ENCODE results near the gene VIL1. TPM values are rescaled to one million over a fixed set of nuclear protein-coding genes. Genes with fewer than 3 reads are reported as not detected.

The VIL1 gene
- total RNA-seq, 1 experiment from 2014 or later = 0.05 TPM

- DNase-seq (ENCODE audit: low read depth, low spot score) = no peak
- in situ Hi-C loops (cut with HindIII; ENCODE audit: low pct_unique_long_range_greater_than_20kb, low sequenced_read_pairs) = no loop called here
Observed at GRCh38 chr2:218458598-218458997, 39.7 kb downstream of the VIL1 start.

GRCh38 chr2:218465987-218466633 is 47.2 kb downstream of the VIL1 start:
- peak; percentile 45 for DNase-seq (ENCODE audit: low read depth, low spot score)
- in situ Hi-C loops (cut with HindIII; ENCODE audit: low pct_unique_long_range_greater_than_20kb, low sequenced_read_pairs) = no loop called here

GRCh38 chr2:218470448-218470847 is 51.5 kb downstream of the VIL1 start:
- no peak for DNase-seq (ENCODE audit: low read depth, low spot score)
- in situ Hi-C loops (cut with HindIII; ENCODE audit: low pct_unique_long_range_greater_than_20kb, low sequenced_read_pairs) = no loop called here

GRCh38 chr2:218471036-218471435 is 52.1 kb downstream of the VIL1 start:
- in situ Hi-C loops (cut with HindIII; ENCODE audit: low pct_unique_long_range_greater_than_20kb, low sequenced_read_pairs) = no loop called here
- no peak for DNase-seq (ENCODE audit: low read depth, low spot score)

- in situ Hi-C loops (cut with HindIII; ENCODE audit: low pct_unique_long_range_greater_than_20kb, low sequenced_read_pairs) = no loop called here
Observed at GRCh38 chr2:218471982-218472381, 53.1 kb downstream of the VIL1 start.

GRCh38 chr2:218472988-218473387 is 54.1 kb downstream of the VIL1 start:
- no peak for DNase-seq (ENCODE audit: low read depth, low spot score)
- in situ Hi-C loops (cut with HindIII; ENCODE audit: low pct_unique_long_range_greater_than_20kb, low sequenced_read_pairs) = no loop called here

More at GRCh38 chr2:218471982-218472381, 53.1 kb downstream of the VIL1 start:
- DNase-seq (ENCODE audit: low read depth, low spot score) = no peak

DNA sequence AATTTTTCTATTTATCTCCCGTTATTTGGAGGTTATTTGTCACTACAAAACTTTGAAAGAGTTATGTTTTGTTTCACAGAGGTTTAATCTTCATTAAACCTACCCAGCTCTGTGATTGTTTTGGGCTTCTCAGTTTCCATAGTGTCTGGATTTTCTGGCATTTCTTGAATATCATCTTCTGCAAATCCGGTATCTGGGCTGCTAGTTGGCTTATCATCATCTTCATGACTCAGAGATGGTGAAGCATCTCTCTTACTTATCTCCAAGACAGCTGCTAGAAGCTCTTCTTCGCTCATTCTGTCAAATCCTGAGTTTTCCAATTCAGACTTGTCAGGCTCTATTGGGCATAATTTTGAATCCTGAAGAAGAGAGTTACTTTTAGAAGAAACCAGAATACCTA is 55.6 kb downstream of the VIL1 start:
- in situ Hi-C loops (cut with HindIII; ENCODE audit: low pct_unique_long_range_greater_than_20kb, low sequenced_read_pairs) = no loop called here
- no peak for DNase-seq (ENCODE audit: low read depth, low spot score)

GRCh38 chr2:218476676-218477075 is 57.8 kb downstream of the VIL1 start:
- DNase-seq (ENCODE audit: low read depth, low spot score) = no peak
- in situ Hi-C loops (cut with HindIII; ENCODE audit: low pct_unique_long_range_greater_than_20kb, low sequenced_read_pairs) = no loop called here

- in situ Hi-C loops (cut with HindIII; ENCODE audit: low pct_unique_long_range_greater_than_20kb, low sequenced_read_pairs) = no loop called here
- DNase-seq (ENCODE audit: low read depth, low spot score) = no peak
Observed at GRCh38 chr2:218477247-218477646, 58.3 kb downstream of the VIL1 start.

DNA sequence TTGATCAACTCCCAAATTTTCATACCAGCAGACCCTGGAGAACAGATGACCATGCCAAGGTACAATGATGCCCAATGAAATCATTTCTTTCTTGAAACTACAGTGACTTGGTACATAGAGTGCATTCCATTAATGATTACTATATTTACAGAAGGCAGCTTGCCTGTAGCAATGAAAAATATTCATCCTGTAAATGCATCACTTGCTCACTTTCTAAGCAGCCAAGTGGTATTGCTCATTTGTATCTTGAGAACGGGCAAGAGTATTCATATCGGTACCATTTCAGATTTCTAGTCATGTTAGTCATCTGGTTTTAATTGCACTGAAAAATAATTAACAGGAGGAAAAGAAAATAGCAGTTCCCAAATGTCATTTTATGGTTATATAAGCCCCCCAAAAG is 59.6 kb downstream of the VIL1 start:
- in situ Hi-C loops (cut with HindIII; ENCODE audit: low pct_unique_long_range_greater_than_20kb, low sequenced_read_pairs) = no loop called here
- DNase-seq (ENCODE audit: low read depth, low spot score) = no peak

DNA sequence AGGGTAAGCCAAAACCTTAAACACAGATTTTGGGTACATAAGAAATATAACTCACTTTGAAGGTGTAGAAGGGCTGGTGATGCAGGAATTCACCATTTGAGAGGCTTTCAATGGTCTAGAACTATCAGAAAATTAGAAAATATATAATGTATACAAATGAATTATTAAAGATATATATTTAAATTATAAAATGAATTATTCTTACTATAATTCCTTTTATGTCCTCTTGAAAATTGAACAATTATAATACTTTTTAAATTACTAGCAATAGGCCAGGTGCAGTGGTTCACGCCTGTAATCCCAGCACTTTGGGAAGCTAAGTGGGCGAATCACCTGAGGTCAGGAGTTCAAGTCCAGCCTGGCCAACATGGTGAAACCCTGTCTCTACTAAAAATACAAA is 60.7 kb downstream of the VIL1 start:
- DNase-seq (ENCODE audit: low read depth, low spot score) = no peak
- in situ Hi-C loops (cut with HindIII; ENCODE audit: low pct_unique_long_range_greater_than_20kb, low sequenced_read_pairs) = no loop called here

DNA sequence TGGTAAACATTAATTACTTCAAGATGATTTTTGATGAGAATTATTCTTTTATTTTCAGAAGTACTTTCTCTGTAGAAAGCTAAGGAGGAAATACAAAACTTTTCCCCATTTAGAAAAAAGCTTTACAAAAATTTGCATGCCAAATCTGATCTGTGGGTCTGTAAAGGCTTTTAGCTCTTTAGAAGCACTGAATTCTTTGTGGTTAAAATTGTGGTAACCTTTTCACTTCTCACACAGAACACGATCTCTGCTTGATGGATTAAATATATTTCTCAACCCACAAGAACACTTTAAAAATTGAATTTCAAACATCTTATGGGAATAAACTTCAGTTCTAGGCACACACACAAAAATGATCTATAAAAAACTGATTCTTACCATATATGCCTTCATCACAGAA is 63.7 kb downstream of the VIL1 start:
- in situ Hi-C loops (cut with HindIII; ENCODE audit: low pct_unique_long_range_greater_than_20kb, low sequenced_read_pairs) = no loop called here
- no peak for DNase-seq (ENCODE audit: low read depth, low spot score)

DNA sequence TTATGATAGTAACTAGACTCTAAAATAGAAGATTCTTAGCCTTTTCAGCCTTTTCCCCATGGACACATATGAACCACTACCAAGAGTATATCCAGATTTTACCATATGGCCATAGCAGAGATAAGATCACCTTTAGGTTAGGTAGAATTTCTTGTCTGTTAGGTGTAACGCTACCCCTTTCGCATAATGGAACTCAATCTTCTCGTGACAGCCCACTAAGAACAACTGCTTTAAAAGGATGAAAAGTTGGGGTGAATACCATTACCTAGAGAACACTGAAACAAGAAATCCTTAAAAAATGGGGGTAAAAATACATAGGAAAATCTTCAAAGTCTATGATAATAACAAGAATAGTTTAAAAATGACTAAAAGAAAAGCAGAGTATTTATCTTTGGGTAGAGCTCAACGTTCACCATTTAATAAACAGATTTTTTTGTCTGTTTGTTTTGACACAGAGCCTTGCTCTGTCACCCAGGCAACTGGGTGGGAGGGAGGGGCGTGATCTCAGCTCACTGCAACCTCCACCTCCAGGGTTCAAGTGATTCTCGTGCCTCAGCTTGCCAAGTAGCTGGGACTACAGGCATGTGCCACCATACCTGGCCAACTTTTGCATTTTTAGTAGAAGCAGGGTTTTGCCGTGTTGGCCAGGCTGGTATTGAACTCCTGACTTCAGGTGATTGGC is 67.2 kb downstream of the VIL1 start:
- in situ Hi-C loops (cut with HindIII; ENCODE audit: low pct_unique_long_range_greater_than_20kb, low sequenced_read_pairs) = no loop called here

GRCh38 chr2:218500501-218501060 is 81.7 kb downstream of the VIL1 start:
- in situ Hi-C loops (cut with HindIII; ENCODE audit: low pct_unique_long_range_greater_than_20kb, low sequenced_read_pairs) = no loop called here
- no peak for DNase-seq (ENCODE audit: low read depth, low spot score)

More for the DNA sequence above, 67.2 kb downstream of the VIL1 start:
- no peak for DNase-seq (ENCODE audit: low read depth, low spot score)

DNA sequence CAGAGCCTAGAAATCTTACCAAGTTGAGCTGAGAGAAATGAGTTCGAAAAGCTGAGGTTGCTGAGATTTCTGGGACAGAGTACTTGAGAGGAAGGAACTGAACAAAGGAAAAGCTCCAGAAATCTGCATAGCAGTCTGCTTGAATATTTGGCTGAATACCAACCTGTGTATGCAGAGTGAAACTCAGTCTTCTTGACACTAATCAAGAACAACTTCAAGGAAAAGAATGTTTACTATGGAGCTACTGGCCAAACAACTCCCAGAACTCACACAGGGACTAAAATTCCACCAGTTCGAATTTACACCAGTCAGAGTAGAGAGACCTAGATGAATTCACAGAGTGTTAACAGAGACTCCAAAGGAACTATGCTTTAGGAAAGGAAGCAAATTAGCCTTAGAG is 82.7 kb downstream of the VIL1 start:
- DNase-seq (ENCODE audit: low read depth, low spot score) = no peak
- in situ Hi-C loops (cut with HindIII; ENCODE audit: low pct_unique_long_range_greater_than_20kb, low sequenced_read_pairs) = no loop called here

Small RNA genes lying within 50 kb of the gene (small RNA-seq; reads per million reads assigned to genes)
- 0.44 to 98.4 reads per million in 2 experiments for gene MIR26B

Other genes with a start within 250 kb of the VIL1 start
- gene ARPC2, start 201.9 kb upstream of the VIL1 start, total RNA-seq (2014; rRNA removed; shearing (Covaris generic)) = 196 and 198 TPM in 2 replicates
- gene GPBAR1, start 158.1 kb upstream of the VIL1 start, total RNA-seq (2014; rRNA removed; shearing (Covaris generic)) = not detected in 2 replicates
- gene AAMP, start 149.0 kb upstream of the VIL1 start, total RNA-seq (2014; rRNA removed; shearing (Covaris generic)) = 138 and 153 TPM in 2 replicates
- gene PNKD, start 148.6 kb upstream of the VIL1 start, total RNA-seq (2014; rRNA removed; shearing (Covaris generic)) = 25.5 and 27.1 TPM in 2 replicates
- gene TMBIM1, start 126.6 kb upstream of the VIL1 start, total RNA-seq (2014; rRNA removed; shearing (Covaris generic)) = 85.8 and 87.7 TPM in 2 replicates
- gene CATIP, start 62.3 kb upstream of the VIL1 start, total RNA-seq (2014; rRNA removed; shearing (Covaris generic)) = not detected in 2 replicates
- gene SLC11A1, start 36.9 kb upstream of the VIL1 start, total RNA-seq (2014; rRNA removed; shearing (Covaris generic)) = 0.11 TPM in 1 of 2 replicates, not detected in the other
- 26.9 and 29.6 TPM in 2 replicates for gene CTDSP1, start 19.3 kb upstream of the VIL1 start, total RNA-seq (2014; rRNA removed; shearing (Covaris generic))
- gene USP37, start 149.2 kb downstream of the VIL1 start, total RNA-seq (2014; rRNA removed; shearing (Covaris generic)) = 6.0 and 7.4 TPM in 2 replicates
- gene CNOT9, start 149.7 kb downstream of the VIL1 start, total RNA-seq (2014; rRNA removed; shearing (Covaris generic)) = 66.4 and 68.3 TPM in 2 replicates
- gene PLCD4, start 188.8 kb downstream of the VIL1 start, total RNA-seq (2014; rRNA removed; shearing (Covaris generic)) = 0.32 and 0.53 TPM in 2 replicates
- gene ZNF142, start 240.5 kb downstream of the VIL1 start, total RNA-seq (2014; rRNA removed; shearing (Covaris generic)) = 4.7 and 6.3 TPM in 2 replicates
- 26.8 and 28.1 TPM in 2 replicates for gene BCS1L, start 240.6 kb downstream of the VIL1 start, total RNA-seq (2014; rRNA removed; shearing (Covaris generic))

Measured in SK-MEL-5 (cell line).